CD4-positive, alpha-beta memory T cell (primary cell): ENCODE results near the gene SHISAL2A. TPM values are rescaled to one million over a fixed set of nuclear protein-coding genes. Genes with fewer than 3 reads are reported as not detected.

ENCODE experiments used
- CTCF ChIA-PET: fragments of 350-600 bp; sonication (Branson Sonifier 250); formaldehyde crosslinking; loops from one replicate; lab custom pipeline; 2021; ENCODE audit warnings: inconsistent platforms; ENCODE audit not compliant: partially characterized antibody; lab: Charles Lee
- POLR2A ChIA-PET: fragments of 350-600 bp; sonication (Branson Sonifier 250); formaldehyde crosslinking; loops from one replicate; lab custom pipeline; 2021; ENCODE audit not compliant: partially characterized antibody; lab: Charles Lee
- DNase-seq, 5 donors: peaks; one replicate each; pipeline versions ENCODE4 v3.0.0 to v3.0.0-alpha.2; 2020 to 2022; ENCODE audit warnings: mixed read lengths in 1 of 5
- H3K27ac ChIP-seq: one replicate; pipeline ENCODE4 v1.7.0; 2013; ENCODE audit warnings: low read depth, low read length
- H3K27me3 ChIP-seq: 2 replicates; pipeline ENCODE4 v1.7.0; 2013; ENCODE audit warnings: mild to moderate bottlenecking, low read length, moderate library complexity; ENCODE audit not compliant: insufficient read depth
- H3K36me3 ChIP-seq: 2 replicates; pipeline ENCODE4 v1.7.0; 2013; ENCODE audit warnings: mild to moderate bottlenecking, low read length, moderate library complexity; ENCODE audit not compliant: insufficient read depth
- H3K4me1 ChIP-seq: 2 replicates; pipeline ENCODE4 v1.7.0; 2013; ENCODE audit warnings: mild to moderate bottlenecking, low read length, moderate library complexity; ENCODE audit not compliant: insufficient read depth
- H3K4me3 ChIP-seq, 2 donors: one replicate each; pipeline ENCODE4 v1.7.0; 2013; ENCODE audit warnings: low read length in 2 of 2, mild to moderate bottlenecking in 1 of 2
- H3K9me3 ChIP-seq, 2 donors: one replicate each; pipeline ENCODE4 v1.7.0; 2013; ENCODE audit warnings: low read length in 2 of 2, control low read depth in 1 of 2; ENCODE audit not compliant: control insufficient read depth in 1 of 2
- H3K27ac Mint-ChIP-seq, 7 donors: one replicate each; pipeline ENCODE4 v1.8.0; 2020 to 2021; ENCODE audit warnings: mixed read lengths in 7 of 7, mild to moderate bottlenecking in 6 of 7, inconsistent platforms in 3 of 7, moderate library complexity in 3 of 7
- H3K27me3 Mint-ChIP-seq, 2 donors: one replicate each; pipeline ENCODE4 v1.8.0; 2020 to 2021; ENCODE audit warnings: mixed read lengths in 2 of 2
- H3K36me3 Mint-ChIP-seq, 2 donors: one replicate each; pipeline ENCODE4 v1.8.0; 2020 to 2021; ENCODE audit warnings: mixed read lengths in 2 of 2, inconsistent platforms in 1 of 2, mild to moderate bottlenecking in 1 of 2
- H3K4me1 Mint-ChIP-seq, 4 donors: one replicate each; pipeline ENCODE4 v1.8.0; 2020 to 2021; ENCODE audit warnings: mixed read lengths in 4 of 4, mild to moderate bottlenecking in 1 of 4
- H3K4me3 Mint-ChIP-seq, 8 donors: one replicate each; pipeline ENCODE4 v1.8.0; 2020 to 2021; ENCODE audit warnings: mixed read lengths in 8 of 8, mild to moderate bottlenecking in 7 of 8, moderate library complexity in 6 of 8, inconsistent platforms in 3 of 8
- H3K9me3 Mint-ChIP-seq, 8 donors: one replicate each; pipeline ENCODE4 v1.8.0; 2020 to 2021; ENCODE audit warnings: mixed read lengths in 8 of 8, mild to moderate bottlenecking in 5 of 8, inconsistent platforms in 3 of 8, moderate library complexity in 1 of 8
- intact Hi-C: fragments of 100-400 bp; cut with micrococcal nuclease; formaldehyde crosslinking; loops from one replicate; pipeline ENCODE4 v1.15.1; 2023
- polyA plus RNA-seq, 2 donors: library from polyadenylated mRNA; unstranded; fragments of 300-500 nt; fragmentation: Illumina TruSeq; gene quantifications; one replicate each; pipeline ENCODE4 v1.2.3, GENCODE V29; 2021
- total RNA-seq, 2 experiments: library from RNA; stranded (reverse); gene quantifications; one replicate each; pipeline ENCODE4 v1.2.3, GENCODE V29; 2021

The SHISAL2A gene
- total and polyA plus RNA-seq, 4 experiments from 2014 or later = 3.2 to 75.6 (median 36.6) TPM

GRCh38 chr1:52653207-52653849 is 20.4 kb downstream of the SHISAL2A start:
- no peaks in the 10 kb centered on the region for H3K9me3 ChIP-seq
- intact Hi-C loops = no loop called here
- H3K4me1 ChIP-seq = no peaks in the 10 kb centered on the region
- H3K27ac Mint-ChIP-seq = peak overlapping the region in 5 of 7 donors; percentile 11 to 84 (median 58)
- H3K4me3 Mint-ChIP-seq = no peak overlapping the region
- H3K27me3 ChIP-seq = no peaks in the 10 kb centered on the region
- ChIA-PET CTCF (no interaction called here), POLR2A (interaction anchor here (1.1 to 1.5 kb wide), 2 partner anchors 11 to 15 kb away, joined by 3 to 4 read pairs; no protein-coding TSS in a partner anchor)
- DNase-seq = no peak
- peaks cover 4% of the 10 kb centered on the region for H3K36me3 ChIP-seq
- peaks cover 9 to 21% (median 17%) of the 10 kb centered on the region in 4 donors for H3K4me1 Mint-ChIP-seq
- no peak overlapping the region for H3K27ac ChIP-seq
- H3K9me3 Mint-ChIP-seq = peaks cover 0 to 2% (median 0%) of the 10 kb centered on the region in 8 donors
- no peak overlapping the region for H3K4me3 ChIP-seq
- no peaks in the 10 kb centered on the region for H3K27me3 Mint-ChIP-seq
- H3K36me3 Mint-ChIP-seq = peaks cover 43 to 60% of the 10 kb centered on the region in 2 donors

DNA sequence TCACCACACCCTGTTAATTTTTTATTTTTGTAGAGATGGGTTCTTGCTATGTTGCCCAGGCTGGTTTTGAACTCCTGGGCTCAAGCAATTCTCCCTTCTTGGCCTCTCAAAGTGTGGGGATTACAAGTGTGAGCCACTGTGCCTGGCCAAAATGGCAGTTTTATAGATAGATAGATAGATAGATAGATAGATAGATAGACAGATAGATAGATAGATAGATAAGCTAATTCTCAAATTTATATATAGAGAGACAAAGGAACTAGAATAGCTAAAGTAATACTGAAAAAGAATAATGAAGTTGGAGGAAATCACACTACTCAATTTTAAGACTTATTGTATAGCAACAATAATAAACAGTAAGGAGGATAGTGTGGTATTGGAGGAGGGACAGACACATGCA is 21.1 kb downstream of the SHISAL2A start:
- Mint-ChIP-seq H3K9me3 (peaks cover 0 to 2% (median 0%) of the 10 kb centered on the region in 8 donors), H3K4me3 (no peak overlapping the region), H3K4me1 (peaks cover 12 to 18% (median 14%) of the 10 kb centered on the region in 4 donors), H3K27ac (peak overlapping the region in 5 of 7 donors; percentile 11 to 79 (median 58)), H3K27me3 (no peaks in the 10 kb centered on the region), H3K36me3 (peaks cover 41 to 58% of the 10 kb centered on the region in 2 donors)
- no peaks in the 10 kb centered on the region for H3K9me3 ChIP-seq
- no peaks in the 10 kb centered on the region for H3K4me1 ChIP-seq
- H3K27ac ChIP-seq = no peak overlapping the region
- peaks cover 4% of the 10 kb centered on the region for H3K36me3 ChIP-seq
- intact Hi-C loops = no loop called here
- no peaks in the 10 kb centered on the region for H3K27me3 ChIP-seq
- no peak for DNase-seq
- POLR2A ChIA-PET = interaction anchor here (1.1 to 1.5 kb wide), 2 partner anchors 12 to 15 kb away, joined by 3 to 4 read pairs; no protein-coding TSS in a partner anchor
- H3K4me3 ChIP-seq = no peak overlapping the region
- CTCF ChIA-PET = no interaction called here

GRCh38 chr1:52657702-52658101 is 24.7 kb downstream of the SHISAL2A start:
- Histone ChIP-seq H3K27ac (no peak overlapping the region), H3K9me3 (no peaks in the 10 kb centered on the region), H3K4me3 (no peak overlapping the region), H3K4me1 (no peaks in the 10 kb centered on the region), H3K27me3 (no peaks in the 10 kb centered on the region), H3K36me3 (peaks cover 11% of the 10 kb centered on the region)
- H3K4me3 Mint-ChIP-seq = no peak overlapping the region
- ChIA-PET POLR2A (interaction anchor here (0.6 to 2.9 kb wide), 4 partner anchors 15 to 238 kb away, joined by 3 to 8 read pairs (median 4); partner anchors contain the start of gene SHISAL2A), CTCF (no interaction called here)
- H3K27me3 Mint-ChIP-seq = no peaks in the 10 kb centered on the region
- no peak for DNase-seq
- peak overlapping the region in 5 of 7 donors; percentile 7 to 78 (median 35) for H3K27ac Mint-ChIP-seq
- H3K9me3 Mint-ChIP-seq = peaks cover 0 to 2% (median 0%) of the 10 kb centered on the region in 8 donors
- peaks cover 34 to 49% of the 10 kb centered on the region in 2 donors for H3K36me3 Mint-ChIP-seq
- intact Hi-C loops = no loop called here
- peaks cover 7 to 14% (median 10%) of the 10 kb centered on the region in 4 donors for H3K4me1 Mint-ChIP-seq

DNA sequence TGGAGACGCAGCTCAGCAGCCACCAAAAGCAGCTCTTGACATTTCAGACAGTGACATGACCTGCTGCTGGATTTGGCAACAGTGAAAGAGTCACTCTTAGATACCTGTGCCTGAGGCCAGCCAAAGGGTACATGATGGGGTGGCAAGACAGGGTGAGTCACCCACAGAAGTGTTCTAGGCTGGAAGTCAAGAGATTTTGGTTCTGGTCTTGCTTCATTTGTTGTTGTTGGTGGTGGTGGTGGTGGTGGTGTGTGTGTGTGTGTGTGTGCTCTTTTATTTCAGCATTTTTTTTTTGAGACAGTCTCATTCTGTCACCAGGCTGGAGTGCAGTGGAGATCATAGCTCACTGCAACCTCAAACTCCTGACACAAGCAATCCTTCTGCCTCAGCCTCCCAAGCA is 25.8 kb downstream of the SHISAL2A start:
- H3K9me3 Mint-ChIP-seq = peaks cover 0 to 2% (median 0%) of the 10 kb centered on the region in 8 donors
- intact Hi-C loops = no loop called here
- CTCF ChIA-PET = no interaction called here
- peak overlapping the region in 4 of 7 donors; percentile 68 to 86 (median 81) for H3K27ac Mint-ChIP-seq
- no peaks in the 10 kb centered on the region for H3K27me3 ChIP-seq
- peaks cover 11% of the 10 kb centered on the region for H3K36me3 ChIP-seq
- no peak overlapping the region for H3K27ac ChIP-seq
- H3K36me3 Mint-ChIP-seq = peaks cover 34 to 51% of the 10 kb centered on the region in 2 donors
- peaks cover 4 to 13% (median 8%) of the 10 kb centered on the region in 4 donors for H3K4me1 Mint-ChIP-seq
- H3K4me3 ChIP-seq = no peak overlapping the region
- no peaks in the 10 kb centered on the region for H3K4me1 ChIP-seq
- no peaks in the 10 kb centered on the region for H3K9me3 ChIP-seq
- no peak for DNase-seq
- POLR2A ChIA-PET = interaction anchor here (0.9 to 2.9 kb wide), 3 partner anchors 20 to 26 kb away, joined by 3 to 8 read pairs (median 4); partner anchors contain the start of gene SHISAL2A
- H3K27me3 Mint-ChIP-seq = no peaks in the 10 kb centered on the region
- no peak overlapping the region for H3K4me3 Mint-ChIP-seq

DNA sequence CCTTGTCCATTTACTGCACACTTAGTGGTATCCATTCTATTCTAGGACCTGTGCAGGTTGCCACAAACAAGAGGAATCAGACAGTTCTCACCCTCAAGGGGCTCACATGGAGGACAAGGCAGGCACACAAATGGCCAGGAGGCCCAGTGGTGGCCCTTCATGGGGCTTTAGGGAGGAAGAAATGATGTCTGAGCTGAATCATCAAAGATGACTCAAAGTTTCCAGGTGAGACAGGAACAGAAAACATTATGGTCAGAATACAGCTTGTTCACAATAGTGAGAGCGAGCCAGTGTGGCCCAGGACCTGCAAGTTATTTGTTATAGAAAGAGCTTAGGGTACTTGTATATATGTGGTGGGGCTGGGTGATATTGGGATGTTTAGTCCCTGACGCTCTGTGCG is 26.4 kb downstream of the SHISAL2A start:
- CTCF ChIA-PET = no interaction called here
- no peak for DNase-seq
- intact Hi-C loops = no loop called here

GRCh38 chr1:52659851-52660596 is 27.1 kb downstream of the SHISAL2A start:
- H3K27ac Mint-ChIP-seq = peak overlapping the region in 2 of 7 donors; percentile 77 to 86
- no peak overlapping the region for H3K4me3 ChIP-seq
- H3K36me3 Mint-ChIP-seq = peaks cover 27 to 45% of the 10 kb centered on the region in 2 donors
- H3K9me3 Mint-ChIP-seq = peaks cover 0 to 2% (median 0%) of the 10 kb centered on the region in 8 donors
- ChIA-PET POLR2A (interaction anchor here (0.6 to 0.9 kb wide), 3 partner anchors 24 to 27 kb away, joined by 3 to 4 read pairs (median 3); partner anchors contain the start of gene SHISAL2A), CTCF (interaction anchor here (1.2 kb wide), 1 partner anchor 27 kb away, joined by 5 read pairs; no protein-coding TSS in a partner anchor)
- no peaks in the 10 kb centered on the region for H3K9me3 ChIP-seq
- H3K27me3 ChIP-seq = no peaks in the 10 kb centered on the region
- no peaks in the 10 kb centered on the region for H3K4me1 ChIP-seq
- intact Hi-C loops = no loop called here
- no peak overlapping the region for H3K4me3 Mint-ChIP-seq
- peaks cover 11% of the 10 kb centered on the region for H3K36me3 ChIP-seq
- DNase-seq = no peak
- no peaks in the 10 kb centered on the region for H3K27me3 Mint-ChIP-seq
- H3K4me1 Mint-ChIP-seq = peaks cover 3 to 13% (median 7%) of the 10 kb centered on the region in 4 donors
- no peak overlapping the region for H3K27ac ChIP-seq

More for the DNA sequence above, 26.4 kb downstream of the SHISAL2A start:
- Histone ChIP-seq H3K9me3 (no peaks in the 10 kb centered on the region), H3K27me3 (no peaks in the 10 kb centered on the region), H3K27ac (no peak overlapping the region), H3K36me3 (peaks cover 11% of the 10 kb centered on the region), H3K4me1 (no peaks in the 10 kb centered on the region), H3K4me3 (no peak overlapping the region)
- Mint-ChIP-seq H3K4me3 (no peak overlapping the region), H3K36me3 (peaks cover 30 to 47% of the 10 kb centered on the region in 2 donors), H3K27ac (peak overlapping the region in 4 of 7 donors; percentile 49 to 86 (median 78)), H3K4me1 (peaks cover 3 to 11% (median 7%) of the 10 kb centered on the region in 4 donors), H3K9me3 (peaks cover 0 to 2% (median 0%) of the 10 kb centered on the region in 8 donors), H3K27me3 (no peaks in the 10 kb centered on the region)
- POLR2A ChIA-PET = interaction anchor here (0.7 to 0.9 kb wide), 2 partner anchors 23 to 24 kb away, joined by 3 to 4 read pairs; no protein-coding TSS in a partner anchor
